GM21825 (cell line): ENCODE measurements around the gene KCTD3.

Experiments used
- ATAC-seq: cut with Tn5 transposase; IDR thresholded peaks from one replicate; pipeline ENCODE4 v1.9.1; 2021; ENCODE audit warnings: mild to moderate bottlenecking, moderate library complexity; ENCODE audit not compliant: unreplicated experiment

KCTD3 gene

GRCh38 chr1:215566556-215567490 is at the start of gene KCTD3:
Gene KCTD3, plus strand, starts transcription at chr1:215567304. Its CDS starts 382 bp downstream, at chr1:215567686.
- ATAC-seq, result peak; percentile 68

- no peak for ATAC-seq
Observed at GRCh38 chr1:215517441-215517891, 49.6 kb upstream of the KCTD3 start.

DNA sequence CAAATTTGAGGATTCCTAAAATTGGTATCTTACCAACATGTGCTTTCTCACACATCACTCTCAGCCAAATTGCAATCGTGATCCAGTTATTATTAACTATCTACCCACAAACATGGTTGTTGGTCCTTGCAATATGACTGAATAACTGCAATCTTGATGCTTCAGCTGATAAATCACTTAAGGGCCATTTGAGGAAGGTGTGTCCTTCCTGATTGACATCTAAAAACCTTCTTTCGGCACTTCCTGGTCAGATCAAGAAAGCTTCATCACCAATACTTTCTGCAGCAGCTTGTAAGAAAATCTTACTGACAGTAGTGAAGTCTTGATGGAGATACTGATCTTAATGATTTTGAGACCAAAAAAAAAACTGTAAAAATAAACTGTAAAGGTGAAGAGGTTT is 48.5 kb upstream of the KCTD3 start:
- no peak for ATAC-seq

GRCh38 chr1:215521279-215521678 is 45.8 kb upstream of the KCTD3 start:
- ATAC-seq, result no peak

GRCh38 chr1:215523128-215523861 is 43.8 kb upstream of the KCTD3 start:
- no peak for ATAC-seq

- ATAC-seq, result no peak
Observed at GRCh38 chr1:215523906-215524305, 43.2 kb upstream of the KCTD3 start.

DNA sequence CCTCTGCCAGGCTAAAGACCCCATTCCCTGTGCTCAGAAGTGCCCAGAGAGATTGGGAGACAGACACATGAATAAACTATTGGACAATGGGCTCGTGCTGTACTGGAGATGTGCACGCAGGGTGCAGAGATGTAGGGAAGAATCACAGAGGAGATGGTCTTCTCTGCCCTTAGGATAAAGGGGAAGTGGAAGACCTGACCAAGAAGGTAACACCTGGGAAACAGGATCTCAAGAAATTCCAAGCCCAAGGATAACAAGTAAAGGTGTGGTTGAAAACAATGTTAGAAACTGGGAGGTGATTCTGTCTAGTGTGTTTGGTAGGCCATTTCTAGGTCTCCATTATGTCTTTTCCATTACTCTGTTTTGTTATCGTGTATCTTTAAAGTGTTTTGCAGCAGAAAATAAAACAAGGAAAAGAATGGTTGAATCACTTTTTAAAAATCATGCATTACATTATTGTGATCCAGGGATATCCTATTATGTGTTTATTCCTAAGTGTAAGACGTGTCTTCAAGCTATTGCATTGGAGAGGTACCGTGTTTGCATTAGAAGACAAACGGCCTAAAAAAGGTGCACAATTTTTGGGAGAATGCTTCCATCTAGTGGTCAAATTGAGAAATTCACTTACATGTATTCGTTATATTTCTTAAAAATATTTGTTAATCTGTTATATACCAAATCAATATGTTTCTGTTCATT is 40.8 kb upstream of the KCTD3 start:
- ATAC-seq, result no peak

- ATAC-seq, result no peak
Observed at GRCh38 chr1:215526846-215527151, 40.3 kb upstream of the KCTD3 start.

DNA sequence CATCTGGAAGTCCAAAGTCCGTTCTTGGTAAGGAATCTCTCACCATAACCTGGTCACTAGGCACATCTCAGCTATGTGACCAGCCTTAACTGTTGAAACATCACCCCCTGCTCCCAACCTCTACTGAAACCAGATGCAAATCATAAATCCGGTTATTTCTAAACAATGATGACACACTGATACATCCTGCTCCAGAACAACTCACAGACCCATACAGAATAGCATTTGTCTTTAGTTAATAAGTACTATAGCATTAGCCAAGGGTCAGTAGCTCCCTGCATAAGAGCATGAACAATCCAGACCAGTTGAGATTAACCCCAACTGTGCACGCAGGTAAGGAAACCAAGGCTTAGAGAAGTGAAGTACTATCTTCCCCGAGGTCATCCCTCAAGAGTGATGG is 38.0 kb upstream of the KCTD3 start:
- no peak for ATAC-seq

GRCh38 chr1:215529571-215529970 is 37.5 kb upstream of the KCTD3 start:
- no peak for ATAC-seq

DNA sequence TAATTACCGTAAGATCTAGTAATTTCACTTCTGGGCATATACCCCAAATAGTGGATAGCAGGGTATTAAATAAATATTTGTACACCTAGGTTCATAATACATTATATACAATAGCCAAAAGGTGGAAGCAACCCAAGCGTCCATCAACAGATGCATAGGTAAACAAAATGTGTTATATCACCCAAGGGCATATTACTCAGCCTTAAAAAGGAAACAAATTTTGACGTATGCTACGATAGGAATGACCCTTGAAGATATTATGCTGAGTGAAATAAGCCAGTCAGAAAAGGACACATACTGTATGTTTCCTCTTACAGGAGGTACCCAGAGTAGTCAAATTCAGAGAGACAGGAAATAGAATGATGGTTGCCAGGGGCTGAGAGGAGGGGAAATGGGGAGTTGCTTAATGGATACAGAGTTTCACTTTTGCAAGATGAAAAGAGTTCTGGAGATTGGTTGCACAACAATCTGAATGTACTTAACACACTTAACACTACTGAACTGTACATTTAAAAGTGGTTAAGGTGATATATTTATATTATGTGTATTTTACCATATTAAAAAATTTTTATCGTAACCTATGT is 36.6 kb upstream of the KCTD3 start:
- no peak for ATAC-seq

- ATAC-seq, result no peak
Observed at GRCh38 chr1:215539803-215540570, 27.1 kb upstream of the KCTD3 start.

DNA sequence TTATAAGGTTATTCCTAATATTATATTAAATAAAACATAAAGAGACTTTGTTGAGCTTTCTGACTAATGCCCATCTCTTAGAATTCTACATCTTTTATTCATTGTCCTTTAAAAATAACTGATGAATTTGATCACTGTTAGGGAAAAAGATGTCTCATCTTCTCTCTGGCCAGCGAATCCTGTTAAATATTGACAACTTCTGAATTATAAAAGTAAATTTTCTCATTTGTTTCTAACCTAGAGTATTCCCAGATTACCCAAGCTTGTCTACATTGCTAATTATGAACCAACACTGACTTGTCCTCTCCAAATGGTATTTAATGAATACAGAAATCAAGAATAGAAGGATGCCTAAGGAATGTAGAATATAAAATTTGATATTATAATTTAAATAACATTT is 24.8 kb upstream of the KCTD3 start:
- no peak for ATAC-seq

- peak; percentile 94 for ATAC-seq
Observed at GRCh38 chr1:215543191-215543606, 23.9 kb upstream of the KCTD3 start.

GRCh38 chr1:215543806-215544205 is 23.3 kb upstream of the KCTD3 start:
- no peak for ATAC-seq

GRCh38 chr1:215544566-215544965 is 22.5 kb upstream of the KCTD3 start:
- no peak for ATAC-seq

- no peak for ATAC-seq
Observed at GRCh38 chr1:215545096-215545495, 22.0 kb upstream of the KCTD3 start.

DNA sequence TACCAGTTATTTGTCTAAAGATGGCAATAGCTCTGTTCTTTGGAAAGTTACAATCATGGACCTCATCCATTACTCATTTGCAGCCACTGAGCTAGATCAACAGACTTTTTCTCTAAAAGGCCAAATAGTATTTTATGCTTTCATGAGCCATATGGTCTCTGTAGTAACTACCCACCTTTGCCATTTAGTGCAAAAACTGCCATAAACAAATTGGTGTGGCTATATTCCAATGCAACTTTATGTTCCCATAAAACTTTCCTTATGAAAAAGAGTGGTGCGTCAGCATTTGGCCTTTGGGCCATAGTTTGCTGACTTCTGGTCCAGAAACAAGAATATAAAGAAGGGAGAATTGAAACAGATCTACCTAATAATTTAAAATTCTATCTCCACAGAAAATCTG is 20.1 kb upstream of the KCTD3 start:
- no peak for ATAC-seq

DNA sequence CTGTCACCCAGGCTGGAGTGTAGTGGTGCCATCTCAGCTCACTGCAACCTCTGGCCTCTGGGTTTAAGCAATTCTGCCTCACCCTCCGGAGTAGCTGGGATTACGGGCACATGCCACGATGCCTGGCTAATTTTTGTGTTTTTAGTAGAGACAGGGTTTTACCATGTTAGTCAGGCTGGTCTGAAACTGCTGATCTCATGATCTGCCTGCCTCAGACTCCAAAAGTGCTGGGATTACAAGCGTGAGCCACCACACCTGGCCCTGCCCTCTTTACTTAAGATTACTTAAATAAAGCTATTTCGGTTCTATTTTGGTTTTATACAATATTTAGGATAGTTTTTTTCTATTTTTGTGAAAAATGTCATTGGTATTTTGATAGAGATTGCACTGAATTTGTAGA is 15.3 kb upstream of the KCTD3 start:
- ATAC-seq, result no peak

GRCh38 chr1:215554865-215555264 is 12.2 kb upstream of the KCTD3 start:
- ATAC-seq, result no peak
